ENCODE data around the gene NAV1.
"Not testable (repeated sequence)": the region's sequence is repeated elsewhere in the genome, so short reads cannot be mapped to it uniquely, and the experiment has no call there.

Gene NAV1

DNA sequence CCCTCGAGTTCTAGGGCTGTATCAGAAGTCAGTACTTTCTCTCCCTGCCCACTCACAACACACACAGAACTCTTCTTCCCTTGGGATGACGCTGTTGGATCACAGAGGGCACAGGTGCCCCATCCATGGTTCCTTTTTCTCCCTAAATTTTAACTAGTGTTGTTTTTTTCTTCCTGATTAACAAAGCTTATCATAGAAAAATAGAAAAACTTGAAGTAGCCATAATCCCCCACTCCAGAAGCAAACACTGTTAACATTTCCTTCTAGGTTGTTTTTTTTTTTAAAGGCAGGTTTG lies 27.5 kb downstream of the NAV1 start:
- DNase-seq, result no peak

DNA sequence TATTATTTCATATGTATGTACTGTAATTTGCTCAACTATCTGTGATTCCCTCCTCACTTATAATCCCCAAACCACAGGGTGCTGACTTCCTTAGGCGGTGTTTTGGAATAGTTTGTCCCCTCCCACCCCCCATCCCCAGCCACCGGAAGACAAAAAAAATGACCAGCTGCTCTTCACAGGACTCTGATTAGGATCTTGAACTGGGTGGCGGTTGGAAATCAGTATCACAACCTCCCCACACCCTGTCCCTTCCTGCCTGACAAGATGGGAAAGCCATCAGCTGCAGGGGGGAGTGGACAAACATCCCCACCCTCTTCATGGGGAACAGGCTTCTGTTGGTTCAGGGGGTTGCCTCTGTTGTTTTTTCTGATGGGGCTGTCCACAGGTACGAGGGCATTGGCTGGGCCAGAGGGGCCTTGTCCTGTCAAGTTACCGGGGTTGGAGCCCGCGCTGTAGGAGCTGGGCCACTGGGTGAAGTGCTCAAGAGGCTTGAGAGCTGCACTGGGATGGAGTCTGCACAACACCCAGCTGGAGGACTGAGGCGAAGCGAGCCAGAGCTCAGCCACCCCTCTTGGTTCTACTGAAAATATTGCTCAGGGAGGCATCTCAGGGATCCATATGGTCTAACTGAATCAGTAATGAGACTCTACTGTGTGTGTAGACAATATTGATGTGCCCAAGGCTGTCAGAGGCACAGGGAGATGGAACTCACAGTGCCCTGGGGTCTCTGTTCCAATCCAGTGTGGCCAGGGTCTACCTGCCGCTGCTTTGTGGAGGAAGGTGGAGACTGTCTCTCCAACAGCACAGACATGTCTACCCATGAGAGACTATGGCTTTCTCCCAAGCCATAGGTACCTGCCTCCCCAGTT lies 28.2 kb downstream of the NAV1 start:
- no peak for DNase-seq

- DNase-seq, result no peak
Measured at GRCh38 chr1:201568265-201568664, 29.3 kb downstream of the NAV1 start.

GRCh38 chr1:201568859-201569294 lies 29.9 kb downstream of the NAV1 start:
- no peak for DNase-seq

DNA sequence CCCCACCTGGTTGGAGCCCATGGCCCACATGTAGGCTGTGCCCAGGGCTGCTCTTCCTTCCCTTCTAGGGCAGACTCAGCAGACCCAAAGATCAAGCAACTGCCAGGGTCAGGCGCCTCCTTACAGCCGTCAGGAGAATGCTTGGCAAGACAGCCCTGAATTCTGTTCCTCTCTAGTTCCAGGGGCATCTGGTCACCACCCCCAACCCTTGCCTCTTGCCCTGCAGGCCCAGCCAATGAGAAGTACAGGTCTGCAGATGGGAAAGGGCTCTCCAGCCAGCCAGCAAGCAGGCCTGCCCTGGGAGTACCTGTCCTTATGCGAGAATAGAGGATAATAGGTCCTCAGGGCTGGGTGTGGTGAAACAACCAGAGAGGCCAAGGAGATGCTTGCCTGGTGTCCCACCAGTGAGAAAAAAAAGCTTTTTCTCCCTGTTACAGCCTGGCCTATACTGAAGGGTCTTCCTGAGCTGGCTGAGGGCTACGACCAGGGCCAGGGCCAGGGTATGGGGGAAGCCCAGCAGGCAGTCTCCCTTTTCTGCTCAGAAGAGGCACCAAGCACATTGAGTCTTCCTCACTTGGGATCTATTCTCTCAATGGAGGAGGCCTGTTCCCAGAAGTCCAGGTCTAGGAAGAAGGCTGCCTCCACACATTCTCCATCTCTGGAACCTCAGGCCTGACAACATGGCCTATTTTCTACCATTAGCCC lies 31.4 kb downstream of the NAV1 start:
- no peak for DNase-seq

DNA sequence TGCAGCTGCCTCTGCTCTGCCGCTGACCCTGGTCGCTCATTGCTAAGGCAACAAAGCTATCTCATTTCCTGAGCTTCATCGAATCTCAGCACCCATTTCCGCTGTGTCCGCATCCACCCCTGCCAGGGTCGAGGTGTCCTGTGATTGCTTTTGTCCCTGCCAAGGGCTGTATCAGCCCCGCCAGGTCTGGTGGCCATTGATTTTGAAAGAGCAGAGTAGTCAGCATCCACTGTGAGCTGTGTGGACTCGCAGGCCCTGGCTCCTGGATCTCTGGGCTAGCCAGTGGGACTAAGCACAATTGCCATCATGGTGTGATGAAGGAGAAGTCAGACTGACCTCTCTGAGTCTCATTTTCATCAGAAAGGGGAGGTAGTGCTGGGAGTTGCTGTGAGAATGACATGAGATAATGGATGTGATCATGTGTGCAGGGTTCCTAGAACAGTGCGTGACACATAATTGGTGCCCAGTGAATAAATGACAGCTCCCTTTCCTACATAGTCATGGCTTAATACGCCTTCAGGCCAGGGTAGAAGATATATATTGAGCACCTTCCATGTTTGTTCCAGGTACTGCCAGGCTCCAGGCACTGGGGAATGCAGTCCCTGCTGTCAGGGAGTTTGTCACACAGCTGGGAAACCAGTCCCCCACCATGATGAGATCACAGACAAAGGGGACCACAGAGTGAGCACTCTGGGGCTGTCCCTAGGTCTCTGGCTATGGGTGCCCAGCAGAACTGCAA lies 32.1 kb downstream of the NAV1 start:
- DNase-seq, result no peak

DNA sequence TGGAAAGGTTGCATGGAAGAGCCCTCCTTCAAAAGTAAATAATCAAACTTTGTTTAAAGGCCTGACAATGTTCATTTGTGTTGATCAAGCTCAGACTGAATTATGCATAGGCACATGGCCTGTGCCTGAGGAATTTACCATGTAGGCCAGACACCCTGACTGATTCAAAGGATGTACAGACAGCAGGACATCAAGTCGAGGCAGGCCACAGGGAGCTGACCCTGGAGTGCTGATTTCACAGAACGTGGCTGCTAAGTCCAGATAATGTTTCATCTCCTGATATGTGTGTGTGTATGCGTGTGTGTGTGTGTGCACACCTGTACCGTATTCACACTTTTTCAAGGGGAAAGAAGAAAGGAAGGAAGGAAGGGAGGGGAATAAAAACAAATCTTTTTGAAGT lies 34.1 kb downstream of the NAV1 start:
- DNase-seq, result no peak

- DNase-seq, result no peak
Measured at GRCh38 chr1:201573923-201574322, 35.0 kb downstream of the NAV1 start.

- DNase-seq, result no peak
Measured at GRCh38 chr1:201575912-201576311, 37.0 kb downstream of the NAV1 start.

DNA sequence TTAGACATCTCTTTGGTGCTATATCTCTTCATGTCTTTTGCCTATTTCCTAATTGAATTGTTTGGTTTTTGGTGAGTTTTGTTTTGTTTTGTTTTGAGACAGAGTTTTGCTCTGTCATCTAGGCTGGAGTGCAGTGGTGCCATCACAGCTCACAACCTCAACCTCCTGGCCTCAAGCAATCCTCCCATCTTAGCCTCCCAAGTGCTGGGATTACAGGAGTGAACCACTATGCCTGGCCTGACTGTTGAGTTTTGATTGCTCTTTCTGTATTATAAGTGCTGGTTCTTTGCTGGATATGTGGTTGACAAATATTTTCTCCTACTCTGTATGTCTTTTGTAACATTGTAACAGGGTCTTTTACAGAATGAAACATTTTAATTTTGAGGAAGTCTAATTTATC lies 38.0 kb downstream of the NAV1 start:
- DNase-seq, result no peak

DNA sequence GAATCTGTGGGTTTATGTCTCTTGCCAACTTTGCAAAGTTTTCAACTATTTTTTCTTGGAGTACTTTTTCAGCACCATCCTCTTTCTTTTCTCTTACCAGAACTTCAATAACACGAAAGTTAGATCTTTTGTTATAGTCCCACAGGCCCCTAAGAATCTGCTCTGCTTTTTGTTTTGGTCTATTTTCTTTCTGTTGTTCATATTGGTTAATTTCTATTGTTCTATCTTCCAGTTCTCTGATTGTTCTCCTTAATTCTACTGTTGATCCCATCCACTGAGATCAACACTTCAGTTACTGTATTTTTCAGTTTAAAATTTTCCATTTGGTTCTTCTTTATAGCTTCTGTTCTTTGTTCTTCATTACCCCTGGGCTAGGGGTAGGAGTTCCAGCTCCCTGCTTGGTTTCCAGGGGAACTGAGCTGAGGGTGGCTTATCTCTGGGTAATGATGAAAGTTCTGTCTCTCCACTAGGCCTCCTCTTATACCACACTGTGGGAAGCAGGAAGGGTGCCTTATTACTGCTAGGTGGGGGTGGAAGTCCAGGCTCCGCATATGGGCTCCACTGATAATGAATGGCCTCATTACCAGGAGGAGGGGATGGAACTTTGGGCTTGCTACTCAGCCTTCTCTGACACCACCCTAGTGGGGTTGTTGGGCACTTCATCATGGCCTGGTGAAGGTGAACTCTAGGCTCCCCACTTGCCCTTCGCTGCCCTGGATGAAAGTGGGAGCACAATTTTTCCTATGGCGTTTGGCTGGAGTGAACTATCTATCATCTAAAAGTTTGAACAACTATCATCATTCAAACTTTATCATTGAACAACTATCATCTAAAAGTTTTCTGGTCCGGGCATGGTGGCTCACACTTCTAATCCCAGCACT lies 39.3 kb downstream of the NAV1 start:
- no peak for DNase-seq

DNA sequence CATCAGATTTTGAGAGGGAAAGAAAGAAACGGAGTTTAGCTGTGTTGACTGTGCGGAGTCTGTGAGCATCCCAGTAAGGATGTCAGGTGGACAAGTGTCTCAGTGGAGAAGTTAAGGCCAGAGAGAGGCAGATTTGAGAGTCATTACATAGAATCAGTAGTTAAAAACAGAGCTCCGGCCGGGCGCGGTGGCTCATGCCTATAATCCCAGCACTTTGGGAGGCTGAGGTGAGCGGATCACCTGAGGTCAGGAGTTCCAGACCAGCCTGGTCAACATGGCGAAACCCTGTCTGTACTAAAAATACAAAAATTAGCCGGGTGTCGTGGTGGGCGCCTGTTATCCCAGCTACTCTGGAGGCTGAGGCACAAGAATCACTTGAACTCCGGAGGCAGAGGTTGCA lies 42.4 kb downstream of the NAV1 start:
- DNase-seq, result not testable (repeated sequence)

DNA sequence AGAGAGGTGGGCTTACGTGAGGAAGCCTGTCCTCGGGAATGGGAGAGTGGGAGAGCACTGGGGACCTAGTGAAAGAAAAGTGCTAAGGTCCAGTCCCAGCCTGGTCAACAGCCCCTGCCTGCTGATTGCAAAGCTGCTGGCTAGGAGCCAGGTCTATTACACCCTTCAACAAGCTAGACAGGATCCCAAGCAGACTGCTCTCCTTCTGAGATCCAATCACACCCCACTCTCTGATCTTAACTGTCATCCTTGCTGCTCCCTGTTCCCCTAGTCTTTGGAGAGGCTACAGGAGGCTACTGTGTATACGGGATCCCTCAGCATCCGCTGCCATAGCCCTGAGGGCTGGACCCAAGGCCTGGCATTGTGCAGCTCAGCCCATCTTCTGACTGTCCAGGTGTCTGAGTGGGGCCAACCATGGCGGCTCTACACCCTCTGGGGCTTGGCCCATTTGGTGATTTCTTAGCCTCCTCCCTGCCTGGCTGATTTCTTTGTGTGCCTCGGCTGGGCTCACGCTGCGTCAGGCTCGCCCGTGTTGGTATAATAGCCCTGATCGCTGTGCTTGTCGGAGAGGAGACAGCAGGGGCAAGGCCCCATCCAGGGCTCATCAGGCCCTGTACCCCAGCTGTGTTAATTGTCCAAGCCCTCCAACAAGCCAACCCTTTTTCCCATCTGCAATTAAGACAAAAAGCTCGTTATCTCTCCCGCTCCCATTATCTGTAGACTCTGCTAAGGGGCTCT lies 43.9 kb downstream of the NAV1 start:
- DNase-seq, result no peak

- DNase-seq, result no peak
Measured at GRCh38 chr1:201583663-201584062, 44.7 kb downstream of the NAV1 start.

- no peak for DNase-seq
Measured at GRCh38 chr1:201584471-201585092, 45.7 kb downstream of the NAV1 start.

DNA sequence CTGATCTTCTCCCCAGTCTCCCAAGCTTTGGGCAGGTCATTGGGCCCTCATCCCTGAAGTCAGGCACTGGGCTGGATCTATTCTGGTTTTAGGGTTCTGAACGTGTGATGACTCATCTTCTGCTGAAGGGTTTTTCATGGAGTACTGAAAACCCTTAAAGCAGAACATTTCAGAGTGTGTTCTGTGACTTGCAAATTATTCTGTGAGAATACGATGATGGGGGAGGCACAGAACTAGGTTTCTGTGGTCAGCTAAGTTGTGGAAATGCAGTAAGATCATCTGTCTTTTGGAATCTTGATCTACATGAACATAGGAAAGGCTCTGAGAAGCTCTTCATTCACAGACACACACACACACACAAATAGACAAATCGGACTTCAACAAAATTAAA lies 46.2 kb downstream of the NAV1 start:
- DNase-seq, result no peak

- DNase-seq, result no peak
Measured at GRCh38 chr1:201585901-201586300, 47.0 kb downstream of the NAV1 start.

DNA sequence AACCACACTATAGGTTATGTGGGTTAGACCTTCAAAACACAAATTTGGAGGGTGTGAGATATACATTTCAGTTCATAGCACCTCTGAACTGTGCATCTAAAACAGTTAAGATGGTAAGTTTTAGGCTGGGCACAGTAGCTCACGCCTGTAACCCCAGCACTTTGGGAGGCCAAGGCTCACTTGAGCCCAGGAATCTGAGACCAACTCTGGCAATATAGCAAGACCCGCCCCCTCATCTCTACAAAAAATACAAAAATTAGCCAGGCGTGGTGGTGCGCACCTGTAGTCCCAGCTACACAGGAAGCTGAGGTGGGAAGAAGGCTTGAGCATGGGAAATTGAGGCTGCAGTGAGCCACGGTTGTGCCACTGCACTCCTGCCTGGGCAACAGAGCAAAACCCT lies 47.9 kb downstream of the NAV1 start:
- no peak for DNase-seq

- DNase-seq, result no peak
Measured at GRCh38 chr1:201587729-201588128, 48.8 kb downstream of the NAV1 start.
